Stomach (tissue), 9 donors: Measurements from ENCODE around the gene GFPT2. TPM values are rescaled to one million over a fixed set of nuclear protein-coding genes. Genes with fewer than 3 reads are reported as not detected.

ENCODE experiments used
- DNase-seq, 2 donors: peaks; one replicate each; pipeline versions ENCODE4 v3.0.0 to v3.0.0-alpha.2; 2013 to 2019
- H3K27ac ChIP-seq, 5 donors: fragments of 200-600 bp in 4 of 5; sonication (generic) in 4 of 5; one replicate each; pipeline ENCODE4 v1.5.1; 2013 to 2019; ENCODE audit warnings: mild to moderate bottlenecking in 1 of 5, moderate library complexity in 1 of 5
- H3K27me3 ChIP-seq, 3 donors: fragments of 200-600 bp; sonication (generic); one replicate each; pipeline ENCODE4 v1.5.1; 2017 to 2019; ENCODE audit warnings: mixed run types in 1 of 3
- H3K36me3 ChIP-seq, 4 donors: fragments of 200-600 bp; sonication (generic); 1 replicate in 3 of 4; 2 replicates in 1 of 4; pipeline ENCODE4 v1.5.1; 2016 to 2019
- H3K4me1 ChIP-seq, 4 donors: fragments of 200-600 bp; sonication (generic); one replicate each; pipeline ENCODE4 v1.5.1; 2016 to 2019
- H3K4me3 ChIP-seq, 4 donors: fragments of 200-600 bp; sonication (generic) in 3 of 4; one replicate each; pipeline ENCODE4 v1.5.1; 2016 to 2019; ENCODE audit warnings: mild to moderate bottlenecking in 1 of 4
- H3K9me3 ChIP-seq, 4 donors: fragments of 200-600 bp; sonication (generic); one replicate each; pipeline ENCODE4 v1.5.1; 2016 to 2019
- EP300 ChIP-seq: sonication (generic); formaldehyde crosslinking; IDR thresholded peaks from one replicate; pipeline ENCODE4 v1.6.1; 2017; ENCODE audit warnings: antibody characterized with exemption
- POLR2A ChIP-seq, 4 donors: fragments of 450-650 bp; IDR thresholded peaks; one replicate each; pipeline ENCODE4 v1.6.1; 2016; ENCODE audit warnings: antibody characterized with exemption in 4 of 4, control low read depth in 2 of 4, mild to moderate bottlenecking in 1 of 4, moderate library complexity in 1 of 4
- POLR2AphosphoS5 ChIP-seq, 3 donors: sonication (generic); formaldehyde crosslinking; IDR thresholded peaks; one replicate each; pipeline ENCODE4 v1.6.1; 2016; ENCODE audit warnings: antibody characterized with exemption in 3 of 3
- WGBS, 5 donors: extraction: QIAGEN DNeasy Blood & Tissue Kit in 3 of 5; methylation state at CpG; one replicate each; pipeline versions ENCODE4 v1.1.5 to v1.1.7; 2013 to 2018; 5-methylcytosine and 5-hydroxymethylcytosine counted together
- intact Hi-C: fragments of 100-400 bp; cut with DNase I; formaldehyde crosslinking; loops from one replicate; pipeline ENCODE4 v1.15.1; 2023; ENCODE audit warnings: low total_unique reads
- polyA plus RNA-seq, 3 donors: library from polyadenylated mRNA; stranded (reverse); fragments of 200-250 nt; gene quantifications; one replicate each; pipeline ENCODE4 v1.2.3, GENCODE V29; 2013
- total RNA-seq, 5 donors: library from RNA; depleted of rRNA; stranded (reverse); fragments of >200 nt; gene quantifications; one replicate each; pipeline versions ENCODE4 v1.1.0 to v1.2.3, GENCODE V29; 2014 to 2016
- TF ChIP-seq, protein P1 (sequence below), 7 experiments: fragments of 450-650 bp in 4 of 7; fragments of 200-600 bp in 3 of 7; sonication (generic) in 3 of 7; IDR thresholded peaks; one replicate each; pipeline ENCODE4 v1.5.1; 2016 to 2019; ENCODE audit warnings: antibody characterized with exemption in 7 of 7, control low read depth in 2 of 7, mild to moderate bottlenecking in 1 of 7
- donor health status: healthy with polysubstance abuse.
- donor health status: Bipolar disorder and iron deficiency.
- donor health status: healthy.

The GFPT2 gene
- total and polyA plus RNA-seq, 8 donors, result 3.5 to 54.5 (median 8.3) TPM

- Histone ChIP-seq H3K4me3 (no peak overlapping the region), H3K4me1 (peaks cover 0 to 8% (median 0%) of the 10 kb centered on the region in 4 donors), H3K27me3 (peaks cover 0 to 17% (median 5%) of the 10 kb centered on the region in 3 donors), H3K36me3 (peaks cover 0 to 18% (median 13%) of the 10 kb centered on the region in 4 donors), H3K9me3 (no peaks in the 10 kb centered on the region), H3K27ac (peak overlapping the region in 4 of 5 donors; percentile 3 to 57 (median 47))
- peak in 1 of 2 donors; percentile 0 for DNase-seq
- intact Hi-C loops, result no loop called here
- 77 to 85% (median 83%) methylated on average over 5 of the region's 5 CpGs for WGBS, 5 donors
- TF ChIP-seq POLR2AphosphoS5 (IDR thresholded peaks at IDR 0.05) (no peak), POLR2A (IDR thresholded peaks at IDR 0.05) (no peak), EP300 (no peak)
- TF ChIP-seq, protein P1, sequence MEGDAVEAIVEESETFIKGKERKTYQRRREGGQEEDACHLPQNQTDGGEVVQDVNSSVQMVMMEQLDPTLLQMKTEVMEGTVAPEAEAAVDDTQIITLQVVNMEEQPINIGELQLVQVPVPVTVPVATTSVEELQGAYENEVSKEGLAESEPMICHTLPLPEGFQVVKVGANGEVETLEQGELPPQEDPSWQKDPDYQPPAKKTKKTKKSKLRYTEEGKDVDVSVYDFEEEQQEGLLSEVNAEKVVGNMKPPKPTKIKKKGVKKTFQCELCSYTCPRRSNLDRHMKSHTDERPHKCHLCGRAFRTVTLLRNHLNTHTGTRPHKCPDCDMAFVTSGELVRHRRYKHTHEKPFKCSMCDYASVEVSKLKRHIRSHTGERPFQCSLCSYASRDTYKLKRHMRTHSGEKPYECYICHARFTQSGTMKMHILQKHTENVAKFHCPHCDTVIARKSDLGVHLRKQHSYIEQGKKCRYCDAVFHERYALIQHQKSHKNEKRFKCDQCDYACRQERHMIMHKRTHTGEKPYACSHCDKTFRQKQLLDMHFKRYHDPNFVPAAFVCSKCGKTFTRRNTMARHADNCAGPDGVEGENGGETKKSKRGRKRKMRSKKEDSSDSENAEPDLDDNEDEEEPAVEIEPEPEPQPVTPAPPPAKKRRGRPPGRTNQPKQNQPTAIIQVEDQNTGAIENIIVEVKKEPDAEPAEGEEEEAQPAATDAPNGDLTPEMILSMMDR (IDR thresholded peaks at IDR 0.05), result no peak
Measured at GRCh38 chr5:180330270-180330648, 22.9 kb downstream of the GFPT2 start.

DNA sequence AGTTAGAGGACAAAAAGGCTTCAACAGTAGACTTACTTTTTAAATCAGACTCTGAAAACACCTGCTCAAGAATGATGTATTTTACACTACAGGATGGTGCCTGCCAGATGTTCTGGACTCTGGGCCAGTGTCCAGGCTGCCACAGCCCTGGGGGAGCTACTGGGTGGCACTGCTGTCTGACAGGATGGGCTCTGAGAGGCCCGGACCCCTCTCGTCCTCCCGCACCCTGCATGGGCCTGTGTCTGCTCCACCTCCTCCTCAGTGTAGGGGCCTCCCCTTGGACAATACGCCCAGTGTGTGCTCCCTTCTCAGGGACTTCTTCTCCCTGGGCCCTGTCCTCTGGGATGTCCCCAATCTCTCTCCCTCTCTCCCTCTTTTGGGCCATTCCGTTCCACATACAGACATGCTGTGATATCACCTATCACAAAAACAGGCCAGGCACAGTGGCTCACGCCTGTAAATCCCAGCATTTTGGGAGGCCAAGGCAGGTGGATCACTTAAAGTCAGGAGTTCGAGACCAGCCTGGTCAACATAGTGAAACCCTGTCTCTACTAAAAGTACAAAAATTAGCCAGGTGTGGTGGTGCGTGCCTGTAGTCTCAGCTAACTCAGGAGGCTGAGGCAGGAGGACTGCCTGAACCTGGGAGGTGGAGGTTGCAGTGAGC, 23.4 kb downstream of the GFPT2 start:
- Histone ChIP-seq H3K9me3 (no peaks in the 10 kb centered on the region), H3K4me1 (peaks cover 0 to 8% (median 0%) of the 10 kb centered on the region in 4 donors), H3K27me3 (peaks cover 0 to 12% (median 5%) of the 10 kb centered on the region in 3 donors), H3K4me3 (no peak overlapping the region), H3K36me3 (peaks cover 0 to 17% (median 8%) of the 10 kb centered on the region in 4 donors), H3K27ac (peak overlapping the region in 4 of 5 donors; percentile 3 to 57 (median 47))
- 87 to 96% (median 93%) methylated on average over 8 of the region's 8 CpGs for WGBS, 5 donors
- DNase-seq, result no peak
- TF ChIP-seq EP300 (no peak), POLR2A (IDR thresholded peaks at IDR 0.05) (no peak), POLR2AphosphoS5 (IDR thresholded peaks at IDR 0.05) (no peak)
- TF ChIP-seq, protein P1 (IDR thresholded peaks at IDR 0.05), result no peak
- intact Hi-C loops, result no loop called here

DNA sequence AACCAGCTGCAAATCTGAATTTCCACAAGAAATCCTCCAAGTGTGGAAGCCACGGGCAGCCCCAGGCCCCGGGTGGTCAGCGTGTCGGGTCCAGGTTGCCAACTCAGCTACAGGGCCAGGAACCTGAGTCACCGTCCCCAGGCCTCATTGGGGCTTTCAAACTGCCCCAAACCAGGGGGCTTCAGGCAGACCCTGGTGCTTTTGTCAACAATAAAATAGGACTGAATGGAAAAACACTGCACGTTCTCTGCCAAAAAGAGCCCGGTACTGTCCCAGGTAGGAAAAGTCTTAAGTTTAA, 24.0 kb downstream of the GFPT2 start:
- no peak for DNase-seq
- TF ChIP-seq EP300 (no peak), POLR2AphosphoS5 (IDR thresholded peaks at IDR 0.05) (no peak), POLR2A (IDR thresholded peaks at IDR 0.05) (no peak)
- TF ChIP-seq, protein P1 (IDR thresholded peaks at IDR 0.05), result no peak
- H3K36me3 ChIP-seq, result peaks cover 0 to 10% (median 6%) of the 10 kb centered on the region in 4 donors
- WGBS, 5 donors, result 86 to 93% (median 90%) methylated on average over 7 of the region's 7 CpGs
- peaks cover 0 to 8% (median 0%) of the 10 kb centered on the region in 4 donors for H3K4me1 ChIP-seq
- intact Hi-C loops, result no loop called here
- no peak overlapping the region for H3K4me3 ChIP-seq
- H3K9me3 ChIP-seq, result no peaks in the 10 kb centered on the region
- peaks cover 0 to 12% (median 5%) of the 10 kb centered on the region in 3 donors for H3K27me3 ChIP-seq
- no peak overlapping the region for H3K27ac ChIP-seq

- H3K4me3 ChIP-seq, result no peak overlapping the region
- peak; percentile 87 to 88 for DNase-seq
- H3K9me3 ChIP-seq, result no peaks in the 10 kb centered on the region
- H3K27ac ChIP-seq, result no peak overlapping the region
- 64 to 71% (median 65%) methylated on average over 30 to 31 of the region's 31 CpGs for WGBS, 5 donors
- intact Hi-C loops, result no loop called here
- H3K27me3 ChIP-seq, result peaks cover 0 to 12% (median 5%) of the 10 kb centered on the region in 3 donors
- peak in 1 of 3 donors; percentile 22 for TF ChIP-seq POLR2AphosphoS5 (IDR thresholded peaks at IDR 0.05)
- TF ChIP-seq POLR2A (IDR thresholded peaks at IDR 0.05), result no peak
- no peak for TF ChIP-seq EP300
- TF ChIP-seq, protein P1 (IDR thresholded peaks at IDR 0.05), result peak in 5 of 7 experiments; percentile 47 to 75 (median 59)
- H3K36me3 ChIP-seq, result peaks cover 0 to 12% (median 8%) of the 10 kb centered on the region in 4 donors
- H3K4me1 ChIP-seq, result peaks cover 0 to 8% (median 0%) of the 10 kb centered on the region in 4 donors
Measured at GRCh38 chr5:180328296-180329137, 24.6 kb downstream of the GFPT2 start.
